Common myeloid progenitor, CD34-positive (primary cell): ENCODE results near the gene ARHGAP10.
"Not testable (repeated sequence)": the region's sequence is repeated elsewhere in the genome, so short reads cannot be mapped to it uniquely, and the experiment has no call there.

Source experiments
- CTCF ChIA-PET: fragments of 350-600 bp; sonication (Branson Sonifier 250); formaldehyde crosslinking; loops from one replicate; lab custom pipeline; 2021; ENCODE audit warnings: antibody characterized with exemption; lab: Charles Lee
- POLR2A ChIA-PET: fragments of 350-600 bp; sonication (Branson Sonifier 250); formaldehyde crosslinking; loops from one replicate; lab custom pipeline; 2021; ENCODE audit warnings: antibody characterized with exemption; lab: Charles Lee
- DNase-seq, 3 donors: peaks; one replicate each; pipeline versions ENCODE4 v3.0.0 to v3.0.0-alpha.2; 2013
- H3K27ac ChIP-seq, 2 experiments: 1 replicate in 1 of 2; 2 replicates in 1 of 2; pipeline ENCODE4 v1.7.0; 2013; ENCODE audit warnings: inconsistent platforms in 2 of 2, low read length in 2 of 2, mild to moderate bottlenecking in 2 of 2, low read depth in 1 of 2, moderate library complexity in 1 of 2; ENCODE audit not compliant: severe bottlenecking in 2 of 2, insufficient read depth in 1 of 2, poor library complexity in 1 of 2
- H3K27me3 ChIP-seq, 5 experiments: replicated peaks in 2 of 5; 1 replicate in 3 of 5; 2 replicates in 2 of 5; pipeline versions ENCODE4 v1.6.1 to v1.7.0; 2013; ENCODE audit warnings: low read length in 4 of 5, mild to moderate bottlenecking in 2 of 5, moderate library complexity in 2 of 5, inconsistent platforms in 1 of 5; ENCODE audit not compliant: insufficient read depth in 5 of 5, control insufficient read depth in 4 of 5
- H3K36me3 ChIP-seq, 4 experiments: 1 replicate in 2 of 4; 2 replicates in 2 of 4; pipeline versions ENCODE4 v1.6.1 to v1.7.0; 2013; ENCODE audit warnings: low read length in 3 of 4, control low read depth in 1 of 4, mild to moderate bottlenecking in 1 of 4; ENCODE audit not compliant: control insufficient read depth in 4 of 4, insufficient read depth in 4 of 4
- H3K4me1 ChIP-seq, 4 experiments: 1 replicate in 3 of 4; 2 replicates in 1 of 4; pipeline versions ENCODE4 v1.6.1 to v1.7.1; 2013; ENCODE audit warnings: low read length in 3 of 4, mild to moderate bottlenecking in 3 of 4, control low read depth in 1 of 4, inconsistent platforms in 1 of 4, moderate library complexity in 1 of 4; ENCODE audit not compliant: control insufficient read depth in 4 of 4, insufficient read depth in 4 of 4; ENCODE audit errors: control extremely low read depth in 1 of 4
- H3K4me3 ChIP-seq, 7 experiments: 1 replicate in 4 of 7; 2 replicates in 3 of 7; pipeline versions ENCODE4 v1.5.1 to v1.7.0; 2013; ENCODE audit warnings: mild to moderate bottlenecking in 7 of 7, low read length in 6 of 7, moderate library complexity in 6 of 7, inconsistent platforms in 2 of 7, low read depth in 2 of 7, control low read depth in 1 of 7; ENCODE audit not compliant: insufficient read depth in 4 of 7, control insufficient read depth in 1 of 7; ENCODE audit errors: extremely low read depth in 1 of 7
- H3K9me3 ChIP-seq, 5 experiments: 1 replicate in 4 of 5; 2 replicates in 1 of 5; pipeline versions ENCODE4 v1.6.1 to v1.7.1; 2013; ENCODE audit warnings: low read length in 4 of 5, mild to moderate bottlenecking in 2 of 5, inconsistent platforms in 1 of 5, low read depth in 1 of 5, moderate library complexity in 1 of 5; ENCODE audit not compliant: control insufficient read depth in 4 of 5, insufficient read depth in 2 of 5; ENCODE audit errors: control extremely low read depth in 1 of 5
- WGBS: methylation state at CpG from one replicate; pipeline ENCODE4 v1.1.5; 2013; ENCODE audit not compliant: insufficient coverage; 5-methylcytosine and 5-hydroxymethylcytosine counted together

Gene ARHGAP10

DNA sequence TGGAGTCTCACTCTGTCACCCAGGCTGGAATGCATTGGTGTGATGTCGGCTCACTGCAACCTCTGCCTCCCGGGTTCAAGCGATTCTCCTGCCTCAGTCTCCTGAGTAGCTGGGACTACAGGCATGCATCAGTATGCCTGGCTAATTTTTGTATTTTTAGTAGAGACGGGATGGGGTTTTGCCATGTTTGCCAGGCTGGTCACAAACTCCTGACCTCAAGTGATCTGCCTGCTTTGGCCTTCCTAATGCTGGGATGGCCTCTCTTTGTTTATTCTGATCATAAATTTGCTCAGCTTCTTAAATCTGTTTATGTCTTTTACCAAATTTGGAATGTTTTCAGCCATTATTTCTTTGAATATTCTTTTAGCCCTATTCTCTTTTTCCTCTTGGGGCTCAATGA lies 67.2 kb downstream of the ARHGAP10 start:
- H3K36me3 ChIP-seq, DNase-seq, H3K4me3 ChIP-seq, H3K27me3 ChIP-seq, H3K9me3 ChIP-seq, H3K27ac ChIP-seq, POLR2A ChIA-PET, CTCF ChIA-PET: not testable (repeated sequence)
- 100% methylated on average over 1 of the region's 4 CpGs for WGBS
- peaks cover 12 to 38% (median 32%) of the 10 kb centered on the region in 4 experiments for H3K4me1 ChIP-seq

DNA sequence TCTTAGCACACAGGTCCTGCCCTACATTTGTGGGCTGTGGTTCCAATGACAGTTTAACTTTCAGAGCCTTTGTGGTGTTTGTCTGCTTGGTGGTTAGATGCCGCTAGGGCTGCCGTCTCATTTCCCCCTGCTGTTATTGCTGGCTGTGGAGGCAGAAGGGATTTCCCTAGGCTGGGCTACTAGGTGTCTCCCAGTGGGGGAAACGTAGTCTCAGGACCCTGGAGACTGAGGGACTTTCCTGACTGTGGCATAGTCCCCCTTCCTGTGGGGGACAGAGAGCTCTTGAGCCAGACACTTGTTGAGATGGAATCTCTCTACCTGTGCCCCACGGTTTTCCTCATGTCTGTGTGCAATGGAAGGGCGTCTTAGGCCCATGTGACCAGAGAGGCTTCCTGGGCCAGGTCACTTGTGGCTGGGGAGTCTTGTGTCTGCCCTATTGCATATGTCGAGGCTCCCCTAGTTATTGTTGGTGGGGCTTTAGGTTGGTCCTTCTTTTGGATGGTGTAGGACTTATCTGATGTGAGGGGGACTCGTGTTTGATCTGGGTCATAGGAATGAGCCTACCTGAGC lies 68.2 kb downstream of the ARHGAP10 start:
- Histone ChIP-seq H3K9me3 (no peaks in the 10 kb centered on the region), H3K27ac (no peak overlapping the region), H3K27me3 (no peaks in the 10 kb centered on the region), H3K36me3 (no peaks in the 10 kb centered on the region), H3K4me1 (peaks cover 10 to 27% (median 24%) of the 10 kb centered on the region in 4 experiments), H3K4me3 (peak overlapping the region in 3 of 7 experiments; percentile 38 to 44 (median 42))
- DNase-seq: peak; percentile 79 to 98 (median 98)
- ChIA-PET CTCF (interaction anchor here (0.9 to 1.3 kb wide), 6 partner anchors 15 to 116 kb away, joined by 3 to 4 read pairs (median 3); partner anchors contain the start of gene PRMT9), POLR2A (no interaction called here)
- 6% methylated on average over 4 of the region's 7 CpGs for WGBS

DNA sequence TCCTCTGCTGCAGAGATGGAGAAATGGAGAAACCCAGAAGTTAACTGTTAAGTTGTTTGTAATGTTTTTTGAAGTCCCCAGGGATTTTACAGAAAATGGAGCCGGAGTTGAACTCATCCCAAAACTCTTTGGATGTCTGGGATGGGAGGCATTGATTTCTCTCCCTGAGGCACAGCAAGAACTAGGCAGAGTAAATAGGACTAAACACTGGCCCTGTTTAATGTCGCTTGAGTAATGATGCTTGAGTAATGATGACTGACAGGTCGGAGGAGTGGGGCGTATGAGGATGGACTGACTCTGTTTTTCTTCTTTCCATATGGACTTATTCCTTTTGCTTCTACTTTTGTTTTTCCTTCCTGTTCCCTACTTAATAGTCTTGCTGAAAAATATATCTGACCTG lies 69.9 kb downstream of the ARHGAP10 start:
- ChIA-PET CTCF (interaction anchor here (1.2 kb wide), 1 partner anchor 21 kb away, joined by 5 read pairs; no protein-coding TSS in a partner anchor), POLR2A (interaction anchor here (0.6 kb wide), 1 partner anchor 23 kb away, joined by 5 read pairs; no protein-coding TSS in a partner anchor)
- H3K9me3 ChIP-seq: no peaks in the 10 kb centered on the region
- no peaks in the 10 kb centered on the region for H3K27me3 ChIP-seq
- H3K36me3 ChIP-seq: no peaks in the 10 kb centered on the region
- H3K4me3 ChIP-seq: no peak overlapping the region
- WGBS: 100% methylated on average over 1 of the region's 4 CpGs
- H3K4me1 ChIP-seq: peaks cover 10 to 25% (median 20%) of the 10 kb centered on the region in 4 experiments
- no peak for DNase-seq
- no peak overlapping the region for H3K27ac ChIP-seq

DNA sequence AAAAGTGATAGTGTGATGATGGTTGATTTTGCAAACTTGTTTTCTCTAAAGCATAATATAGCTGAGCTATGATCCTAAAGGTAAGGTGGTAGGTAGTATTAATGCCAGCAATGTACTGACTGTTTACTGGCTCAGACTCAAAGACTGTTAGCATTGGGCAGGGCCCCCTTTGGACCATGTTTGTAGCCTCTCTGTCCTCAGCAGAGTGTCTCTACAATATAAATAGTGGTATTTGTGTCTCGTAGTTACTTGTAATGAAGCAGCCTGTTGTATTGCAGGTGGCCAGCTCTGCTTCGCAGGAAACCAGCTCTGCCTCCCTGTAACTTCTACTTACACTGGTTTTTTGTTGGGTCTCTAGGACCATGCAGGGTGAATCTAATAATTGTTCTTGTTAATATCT lies 70.5 kb downstream of the ARHGAP10 start:
- H3K9me3 ChIP-seq: no peaks in the 10 kb centered on the region
- H3K27me3 ChIP-seq: no peaks in the 10 kb centered on the region
- no peaks in the 10 kb centered on the region for H3K36me3 ChIP-seq
- DNase-seq: no peak
- POLR2A ChIA-PET: no interaction called here
- H3K27ac ChIP-seq: no peak overlapping the region
- WGBS: no CpG with 5 or more reads among the region's 2 CpGs
- CTCF ChIA-PET: interaction anchor here (1.2 kb wide), 1 partner anchor 20 kb away, joined by 5 read pairs; no protein-coding TSS in a partner anchor
- peaks cover 10 to 25% (median 20%) of the 10 kb centered on the region in 4 experiments for H3K4me1 ChIP-seq
- H3K4me3 ChIP-seq: no peak overlapping the region

DNA sequence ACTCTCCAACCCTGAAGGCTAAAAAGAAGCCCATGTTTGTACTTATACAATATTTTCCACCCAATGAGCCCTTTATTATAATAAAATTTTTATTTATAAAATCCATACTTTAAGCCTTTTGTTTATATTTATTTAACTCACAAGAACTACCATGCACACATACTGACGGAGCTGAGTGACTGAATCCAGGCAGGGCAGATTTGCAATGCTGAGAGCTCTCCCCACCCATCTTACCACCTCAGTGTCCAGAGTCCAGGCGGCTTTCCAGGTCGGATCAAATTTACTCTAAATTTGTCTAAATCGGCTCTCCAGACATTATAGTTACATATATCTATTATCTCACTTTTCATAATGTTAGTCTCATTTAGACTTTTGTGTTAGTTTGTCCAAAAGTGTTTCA lies 74.1 kb downstream of the ARHGAP10 start:
- CTCF ChIA-PET: no interaction called here
- POLR2A ChIA-PET: no interaction called here
- Histone ChIP-seq H3K4me3 (no peak overlapping the region), H3K36me3 (no peaks in the 10 kb centered on the region), H3K9me3 (no peaks in the 10 kb centered on the region), H3K4me1 (peaks cover 8 to 25% (median 19%) of the 10 kb centered on the region in 4 experiments), H3K27ac (no peak overlapping the region), H3K27me3 (no peaks in the 10 kb centered on the region)
- WGBS: 100% methylated on average over 1 of the region's 4 CpGs
- DNase-seq: no peak

DNA sequence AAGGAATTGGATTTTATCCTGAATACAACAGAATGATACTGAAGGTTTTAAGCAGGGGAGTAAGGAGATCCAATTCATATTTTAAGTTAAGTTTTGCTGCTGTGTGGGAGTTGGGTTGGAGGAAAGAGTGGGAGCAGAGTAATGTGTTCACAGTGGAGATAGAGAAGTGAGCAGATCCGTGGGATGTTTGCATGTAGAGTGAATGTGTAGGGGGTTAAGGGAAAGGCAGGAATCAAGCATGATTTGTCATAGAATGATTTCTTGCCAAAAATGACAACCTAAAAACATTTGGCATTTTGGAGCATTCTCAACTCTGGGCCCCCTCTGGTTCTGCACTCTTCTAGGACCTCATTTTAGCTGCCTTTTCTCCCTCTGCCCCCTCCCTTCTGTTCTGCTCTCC lies 76.6 kb downstream of the ARHGAP10 start:
- ChIA-PET POLR2A (no interaction called here), CTCF (interaction anchor here (1.0 to 1.3 kb wide), 3 partner anchors 11 to 58 kb away, joined by 3 to 4 read pairs (median 3); no protein-coding TSS in a partner anchor)
- DNase-seq: no peak
- Histone ChIP-seq H3K27ac (no peak overlapping the region), H3K4me3 (no peak overlapping the region), H3K9me3 (no peaks in the 10 kb centered on the region), H3K27me3 (no peaks in the 10 kb centered on the region), H3K4me1 (peaks cover 8 to 29% (median 18%) of the 10 kb centered on the region in 4 experiments), H3K36me3 (no peaks in the 10 kb centered on the region)
- WGBS: no CpG with 5 or more reads among the region's 1 CpG

DNA sequence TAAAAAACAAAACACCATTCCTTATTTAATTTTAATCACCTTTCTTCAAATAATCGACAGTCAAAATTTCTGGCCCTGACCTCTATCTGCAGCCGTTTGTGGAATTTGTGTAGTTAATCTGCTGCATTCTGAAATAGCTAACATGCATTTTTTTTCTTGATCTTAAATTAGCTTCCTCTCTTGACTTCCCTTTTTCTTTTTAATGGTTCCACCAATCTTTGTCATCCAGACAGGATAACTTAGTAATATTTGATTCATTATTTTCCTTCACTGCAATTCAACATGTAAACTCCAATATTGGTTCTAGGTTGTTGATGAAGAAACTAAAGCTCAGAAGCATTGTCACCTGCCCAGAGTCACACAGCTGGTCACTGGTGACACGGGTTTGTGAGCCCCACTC lies 77.3 kb downstream of the ARHGAP10 start:
- no peak overlapping the region for H3K27ac ChIP-seq
- H3K36me3 ChIP-seq: no peaks in the 10 kb centered on the region
- ChIA-PET CTCF (interaction anchor here (0.6 to 1.1 kb wide), 5 partner anchors 10 to 36 kb away, joined by 3 to 4 read pairs (median 3); no protein-coding TSS in a partner anchor), POLR2A (no interaction called here)
- 0% methylated on average over 1 of the region's 3 CpGs for WGBS
- peak in 2 of 3 donors; percentile 74 to 84 for DNase-seq
- no peaks in the 10 kb centered on the region for H3K27me3 ChIP-seq
- no peak overlapping the region for H3K4me3 ChIP-seq
- H3K9me3 ChIP-seq: no peaks in the 10 kb centered on the region
- H3K4me1 ChIP-seq: peaks cover 8 to 37% (median 19%) of the 10 kb centered on the region in 4 experiments
